Mucosa of gallbladder (tissue), 1 donor: ENCODE data around the gene CHST8. TPM values are rescaled to one million over a fixed set of nuclear protein-coding genes. Genes with fewer than 3 reads are reported as not detected.

ENCODE experiments used
- DNase-seq: peaks from one replicate; pipeline ENCODE4 v3.0.0-alpha.2; 2020; ENCODE audit warnings: low spot score
- total RNA-seq: library from RNA; stranded (reverse); gene quantifications from one replicate; pipeline ENCODE4 v1.2.1, GENCODE V29; 2021
- donor health status: DM: no; HTN: no; CAD: no.

The CHST8 gene
- total RNA-seq, 1 donor from 2014 or later = 9.9 TPM

GRCh38 chr19:33714149-33714548 lies 92.4 kb downstream of the CHST8 start:
- DNase-seq = no peak

DNA sequence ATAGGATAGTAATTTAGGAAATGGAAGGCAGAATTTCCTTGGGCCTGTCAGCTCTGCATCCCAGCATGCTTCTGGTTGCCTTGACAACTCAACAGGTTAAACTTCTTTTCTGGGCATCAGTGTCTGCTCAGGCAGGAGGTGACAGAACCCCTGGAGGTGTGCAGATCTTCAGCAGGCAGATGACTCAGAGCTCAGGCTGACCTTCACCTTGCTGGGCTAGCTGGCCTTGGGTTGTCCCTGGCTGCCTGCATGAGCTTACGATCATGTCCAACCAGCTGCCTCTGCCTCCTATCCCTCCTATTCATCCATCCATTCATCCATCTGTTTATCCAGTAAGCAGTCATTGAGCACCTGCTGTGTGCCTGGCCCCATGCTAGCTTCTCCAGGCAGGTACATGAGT lies 93.7 kb downstream of the CHST8 start:
- DNase-seq = no peak

DNA sequence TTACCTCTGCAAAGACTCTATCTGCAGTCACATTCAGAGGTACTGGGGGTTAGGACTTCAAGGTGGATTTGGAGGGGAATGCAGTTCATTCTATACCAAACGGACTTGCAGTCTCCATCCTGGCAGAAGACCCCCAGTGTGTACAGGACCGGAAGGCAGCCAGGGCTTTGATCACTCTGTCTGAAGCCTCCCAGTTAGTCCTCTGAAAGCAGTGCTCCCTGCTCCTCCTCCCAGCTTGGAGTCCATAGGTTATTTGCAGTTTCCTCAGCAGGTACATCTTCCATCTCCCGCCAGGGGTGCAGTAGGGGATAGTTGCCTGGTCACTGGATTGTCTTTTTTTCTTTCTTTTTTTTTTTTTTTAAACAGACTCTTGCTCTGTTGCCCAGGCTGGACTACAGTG lies 96.1 kb downstream of the CHST8 start:
- DNase-seq = no peak

DNA sequence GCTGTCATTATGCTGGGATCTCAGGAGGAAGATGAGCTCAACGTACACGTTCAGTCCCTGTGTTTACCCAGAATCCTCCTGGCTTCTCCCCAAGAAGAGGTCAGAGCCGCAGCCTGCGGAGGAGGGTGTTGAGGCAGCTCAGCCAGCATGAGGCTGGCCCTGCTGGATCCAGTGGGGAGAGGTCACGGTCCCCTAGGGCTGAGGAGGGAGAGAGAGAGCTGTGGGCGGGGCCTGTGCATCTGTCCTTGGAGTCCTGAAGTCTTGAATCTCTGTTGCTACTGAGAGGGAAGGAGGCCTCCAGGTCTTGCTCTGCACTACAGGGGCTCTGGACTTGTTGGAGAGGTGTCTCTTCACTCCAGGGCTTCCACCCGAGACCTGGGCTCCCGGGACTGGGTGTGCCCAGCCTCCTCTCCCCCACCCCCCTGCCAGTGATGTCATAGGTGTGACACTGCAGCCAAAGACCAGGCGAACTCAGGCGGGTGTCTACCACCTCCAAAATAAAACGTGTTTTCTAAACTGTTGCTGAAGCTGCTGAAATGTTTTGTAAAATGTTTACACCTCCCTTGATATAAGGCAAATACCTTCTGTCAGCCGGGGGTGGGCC lies 97.0 kb downstream of the CHST8 start:
- no peak for DNase-seq

DNA sequence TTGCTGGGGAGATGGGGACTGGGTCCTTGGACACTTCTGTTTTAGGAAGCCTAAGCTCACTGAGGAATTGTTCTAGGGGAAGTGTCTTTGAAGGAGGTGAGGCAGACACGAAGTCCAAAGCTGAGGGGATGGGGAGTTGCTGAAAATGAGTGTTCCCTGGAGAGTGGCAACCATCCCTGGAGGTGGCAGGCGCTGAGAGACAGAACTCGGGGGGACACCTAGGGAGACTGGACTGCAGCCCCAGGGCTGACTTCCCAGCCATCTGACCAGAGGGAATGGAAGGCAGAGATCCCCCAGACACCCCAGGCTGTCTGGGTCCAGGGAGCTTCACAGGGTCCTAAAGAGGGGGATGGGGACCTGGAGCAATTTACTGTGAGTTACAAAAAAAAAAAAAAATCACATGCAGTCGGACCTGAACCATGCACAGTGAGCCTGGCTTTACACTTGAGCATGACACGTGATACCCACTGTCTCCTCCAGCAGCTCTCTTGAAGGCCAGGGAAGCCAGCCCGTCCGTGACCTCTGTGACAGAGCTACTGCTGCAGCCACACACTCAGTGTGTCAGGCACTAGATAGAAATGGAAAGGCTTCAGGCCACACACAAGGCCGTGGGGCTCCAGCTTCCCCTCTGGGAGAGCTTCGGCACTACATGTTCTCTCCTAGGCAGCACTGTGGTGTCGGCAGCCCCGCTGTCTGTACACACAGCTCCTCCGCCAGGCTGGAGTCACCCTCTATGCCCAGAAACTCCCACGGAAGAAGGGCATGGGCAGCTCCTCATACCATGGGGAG lies 97.8 kb downstream of the CHST8 start:
- DNase-seq = no peak

DNA sequence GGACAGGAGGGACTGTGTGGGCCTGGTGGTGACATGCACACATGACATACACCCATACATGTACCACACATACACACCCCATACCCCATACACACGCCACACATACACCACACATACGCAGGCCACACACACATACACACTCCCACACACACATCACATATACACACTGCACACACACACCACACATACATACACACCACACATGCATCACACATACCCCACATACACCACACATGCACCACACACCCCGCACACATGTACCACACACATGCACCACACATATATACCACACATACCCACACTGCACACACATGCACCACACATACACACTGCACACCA lies 98.4 kb downstream of the CHST8 start:
- no peak for DNase-seq

DNA sequence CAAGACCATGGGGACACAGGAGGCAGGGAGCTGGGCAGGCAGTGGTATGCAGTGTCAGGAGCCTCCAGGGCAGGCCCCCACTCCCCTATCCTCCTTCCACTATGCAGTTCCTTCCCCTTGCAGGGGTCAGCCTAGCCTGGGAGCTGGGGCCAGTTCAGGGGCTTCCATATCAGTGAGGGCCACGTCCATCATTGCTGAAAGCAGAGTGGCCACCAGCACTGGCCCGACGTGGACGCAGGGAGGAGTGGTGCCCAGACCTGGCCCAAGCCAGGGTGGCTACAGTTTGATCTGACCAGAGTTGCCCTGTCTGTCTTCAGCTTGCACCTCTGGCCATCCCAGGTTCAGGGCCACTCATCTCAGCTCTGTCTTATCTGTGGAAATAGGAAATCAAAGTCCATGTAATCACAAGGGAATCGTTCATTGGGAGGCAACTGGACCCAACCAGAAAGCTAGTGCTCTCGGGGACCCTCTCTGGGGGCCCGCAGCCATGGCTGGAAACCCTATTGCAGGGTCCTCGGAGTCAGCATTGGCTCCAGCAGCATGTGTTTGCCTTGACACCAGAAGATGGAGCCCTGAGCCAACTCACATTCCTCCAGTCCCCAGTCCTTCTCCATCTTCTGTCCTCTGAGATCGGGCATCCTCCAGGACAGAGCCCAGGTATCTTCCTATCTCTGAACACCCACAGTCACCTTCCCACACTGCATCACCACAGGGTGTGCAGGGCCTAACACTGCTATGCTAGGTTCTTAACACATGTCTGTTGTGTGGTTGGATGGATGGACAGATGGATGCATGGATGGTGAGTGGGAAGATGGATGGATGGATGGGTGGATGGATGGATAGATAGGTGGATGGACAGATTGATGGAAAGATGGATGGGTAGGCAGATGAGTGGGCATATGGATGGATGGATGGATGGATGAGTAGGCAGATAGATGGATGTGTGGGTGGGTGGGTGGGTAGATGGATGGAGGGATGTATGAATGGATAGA lies 99.2 kb downstream of the CHST8 start:
- no peak for DNase-seq

DNA sequence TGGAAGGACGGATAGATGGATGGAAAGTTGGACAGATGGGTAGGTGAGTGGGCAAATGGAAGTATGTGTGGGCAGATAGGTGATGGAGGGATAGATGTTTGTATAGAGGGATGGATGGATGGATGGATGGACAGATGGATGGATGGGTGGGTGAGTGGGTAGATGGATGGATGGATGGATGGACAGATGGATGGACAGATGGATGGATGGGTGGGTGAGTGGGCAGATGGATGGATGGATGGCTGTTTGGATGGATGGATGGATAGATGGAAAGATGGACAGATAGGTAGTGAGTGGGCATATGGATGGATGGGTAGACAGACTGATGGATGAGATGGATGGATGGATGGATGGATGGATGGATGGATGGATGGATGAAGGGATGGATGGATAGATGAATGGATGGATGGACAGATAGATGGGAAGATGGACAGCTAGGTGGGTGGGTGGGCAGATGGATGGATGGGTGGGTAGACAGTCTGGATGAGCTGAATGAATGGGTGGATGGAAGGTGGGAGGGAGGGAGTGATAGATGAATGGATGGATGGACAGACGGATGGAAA lies 100.1 kb downstream of the CHST8 start:
- no peak for DNase-seq

DNA sequence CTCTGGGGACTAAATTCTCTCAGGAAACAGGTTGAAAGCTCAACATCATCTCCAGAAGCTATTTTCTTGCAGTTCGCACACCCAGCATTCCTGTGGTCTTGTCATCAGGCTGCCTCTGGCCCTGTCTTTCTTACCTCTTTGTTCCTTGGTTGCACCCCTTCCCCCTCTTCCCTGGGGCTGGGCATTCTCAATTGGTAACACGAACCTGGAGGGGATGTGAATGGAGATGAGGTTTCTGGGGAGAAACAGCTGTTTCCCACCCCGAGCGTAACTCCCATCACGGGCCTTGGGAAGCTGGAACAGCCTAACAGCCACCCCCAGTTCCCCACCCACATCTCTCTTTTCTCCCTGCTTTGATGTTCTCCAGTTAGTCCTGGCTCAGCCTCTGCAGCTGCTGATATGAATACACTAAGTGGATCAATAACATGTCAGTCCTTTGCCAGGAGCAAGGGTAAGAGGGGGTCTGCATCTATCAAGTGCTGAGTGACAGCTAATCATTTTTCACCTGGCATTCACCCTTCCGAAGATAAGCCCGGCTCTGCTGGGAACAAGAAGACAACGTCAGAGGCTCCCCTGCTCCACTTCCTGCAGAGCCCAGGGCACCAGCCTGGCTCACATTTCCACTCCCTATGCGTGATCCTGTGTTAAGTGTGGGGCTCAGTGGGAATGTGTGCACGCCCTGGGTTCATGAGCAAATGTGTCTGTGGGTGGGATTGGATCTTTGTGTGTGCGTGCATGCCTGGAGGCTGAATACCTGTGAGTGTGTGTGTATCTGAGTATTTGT lies 100.9 kb downstream of the CHST8 start:
- DNase-seq = peak; percentile 30

DNA sequence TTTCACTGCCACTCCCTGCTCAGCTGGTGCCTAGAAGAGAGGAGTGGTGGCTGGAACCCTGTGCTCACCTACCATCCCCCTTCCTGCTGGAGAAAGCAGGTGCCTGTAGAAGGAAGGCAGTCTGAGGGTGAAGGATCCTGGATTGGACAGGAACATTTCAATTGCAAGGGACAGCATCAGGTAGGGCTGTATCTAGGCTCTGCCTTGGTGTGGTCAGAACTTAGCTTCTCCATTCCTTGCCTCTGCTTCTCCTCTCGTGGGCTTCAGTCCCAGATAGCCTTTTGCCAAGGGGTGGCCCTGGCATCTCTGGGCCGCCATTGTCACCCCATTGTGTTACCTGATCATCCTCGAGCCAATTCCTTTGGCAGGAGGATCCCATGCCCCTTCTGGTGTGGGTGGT lies 101.8 kb downstream of the CHST8 start:
- DNase-seq = no peak

DNA sequence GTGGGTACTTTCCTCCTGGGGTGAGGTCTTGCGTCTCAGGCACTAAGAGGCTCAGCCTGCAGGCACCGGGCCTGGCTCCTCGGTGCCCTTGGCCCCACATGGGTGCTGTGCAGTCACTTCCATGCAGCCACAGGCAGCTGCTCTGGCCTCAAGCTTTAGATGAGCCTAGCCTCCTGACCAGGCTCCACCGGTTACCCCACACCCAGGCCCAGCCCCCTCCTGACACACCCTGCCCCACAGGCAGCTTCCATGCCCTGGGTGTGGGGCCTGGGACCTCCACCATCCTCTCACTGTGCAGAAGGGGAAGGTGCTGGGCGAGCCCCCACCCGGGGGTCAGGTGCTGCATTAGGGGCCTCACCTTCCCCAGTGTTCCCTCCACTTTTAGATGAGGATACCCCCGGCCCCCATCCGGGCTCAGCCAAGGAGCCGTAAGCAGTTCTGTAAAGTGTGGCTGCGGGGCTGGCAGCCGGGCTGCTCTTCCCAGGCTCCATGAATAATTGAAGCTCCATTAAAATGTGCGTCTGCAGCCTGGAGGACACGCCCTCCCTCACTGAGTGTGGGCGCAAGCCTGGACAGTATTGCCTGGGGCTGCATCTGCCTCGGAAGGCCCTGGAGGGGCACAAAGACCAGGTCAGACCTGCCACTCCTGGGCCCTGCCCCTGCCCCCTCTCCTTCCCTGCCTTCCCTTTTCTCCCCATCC lies 102.4 kb downstream of the CHST8 start:
- DNase-seq = no peak

DNA sequence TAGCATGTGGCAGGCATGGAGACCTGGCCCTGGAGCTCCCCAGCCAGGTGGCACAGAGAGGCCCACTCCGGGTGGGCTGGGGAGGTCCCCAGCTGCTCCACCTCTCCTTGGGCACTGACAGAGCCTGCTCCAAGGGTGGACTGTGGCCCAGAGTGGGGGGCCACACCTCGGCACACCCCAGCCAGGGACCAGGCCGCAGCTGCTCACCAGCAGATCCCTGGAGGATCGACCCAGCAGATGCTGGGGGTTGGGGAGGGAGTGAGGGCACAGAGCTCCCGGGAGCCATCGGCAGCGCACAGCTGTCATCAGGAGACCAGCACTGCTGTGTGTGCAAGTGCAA lies 102.9 kb downstream of the CHST8 start:
- no peak for DNase-seq

DNA sequence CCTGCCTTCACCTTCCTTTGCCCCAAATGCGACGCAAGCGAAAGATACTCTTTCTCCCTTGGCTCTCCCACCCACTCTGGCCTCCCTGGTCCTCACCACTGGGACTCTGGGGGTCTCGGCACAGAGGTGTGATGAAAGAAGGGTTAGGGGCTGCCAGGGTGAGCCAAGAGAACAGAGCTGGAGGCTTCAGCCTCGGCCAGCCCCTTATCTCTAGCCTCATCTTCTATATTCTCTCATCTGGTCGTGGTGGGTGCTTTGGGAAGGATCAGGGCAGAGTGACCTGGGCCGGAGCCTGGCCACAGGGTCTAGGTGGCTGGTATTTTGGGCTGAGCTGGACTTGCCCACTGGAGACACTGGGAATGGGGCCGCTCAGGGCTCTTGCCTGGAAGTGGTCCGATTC lies 103.8 kb downstream of the CHST8 start:
- no peak for DNase-seq

DNA sequence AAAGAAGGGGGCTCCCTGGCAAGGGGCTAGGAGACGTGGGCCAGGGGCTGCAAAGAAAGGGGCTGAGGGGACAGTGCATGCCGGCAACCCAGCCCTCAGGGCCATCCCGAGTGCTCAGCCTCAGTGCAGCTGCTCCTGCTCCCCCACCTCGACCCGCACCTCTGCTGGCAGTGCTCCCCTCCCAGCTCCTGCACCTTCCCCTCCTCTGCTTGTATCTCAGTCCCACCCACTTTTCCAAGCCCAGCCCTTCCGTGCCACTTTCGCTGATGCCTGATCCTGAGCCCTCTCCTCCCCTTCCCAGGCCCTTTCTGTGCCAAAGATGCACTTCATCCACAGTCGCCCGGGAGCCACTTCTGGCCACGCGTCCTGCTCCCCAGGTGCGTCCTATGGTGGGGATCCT lies 105.0 kb downstream of the CHST8 start:
- DNase-seq = no peak

GRCh38 chr19:33727331-33727998 lies 105.7 kb downstream of the CHST8 start:
- peak; percentile 31 for DNase-seq

GRCh38 chr19:33728141-33728540 lies 106.4 kb downstream of the CHST8 start:
- no peak for DNase-seq

GRCh38 chr19:33730858-33731607 lies 109.3 kb downstream of the CHST8 start:
- DNase-seq = no peak

DNA sequence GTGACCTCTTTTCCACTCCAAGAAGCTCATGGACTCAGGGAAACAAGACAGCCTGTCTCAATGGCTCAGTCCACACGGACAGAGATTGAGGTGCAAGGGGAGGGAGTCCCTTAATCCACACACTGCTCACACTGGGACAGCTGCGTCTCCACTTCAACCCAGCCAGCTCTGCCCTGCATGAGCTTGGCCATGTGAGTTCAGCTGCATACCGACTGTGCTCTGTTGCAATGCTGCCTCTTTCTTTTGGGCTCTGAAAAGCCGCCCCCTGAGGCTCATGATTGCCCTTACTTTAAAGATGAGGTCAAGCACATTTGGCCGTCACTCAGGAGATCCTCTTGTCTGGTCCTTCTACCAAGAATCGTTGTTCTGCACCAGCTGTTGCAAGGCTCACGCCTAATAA lies 110.1 kb downstream of the CHST8 start:
- DNase-seq = no peak

DNA sequence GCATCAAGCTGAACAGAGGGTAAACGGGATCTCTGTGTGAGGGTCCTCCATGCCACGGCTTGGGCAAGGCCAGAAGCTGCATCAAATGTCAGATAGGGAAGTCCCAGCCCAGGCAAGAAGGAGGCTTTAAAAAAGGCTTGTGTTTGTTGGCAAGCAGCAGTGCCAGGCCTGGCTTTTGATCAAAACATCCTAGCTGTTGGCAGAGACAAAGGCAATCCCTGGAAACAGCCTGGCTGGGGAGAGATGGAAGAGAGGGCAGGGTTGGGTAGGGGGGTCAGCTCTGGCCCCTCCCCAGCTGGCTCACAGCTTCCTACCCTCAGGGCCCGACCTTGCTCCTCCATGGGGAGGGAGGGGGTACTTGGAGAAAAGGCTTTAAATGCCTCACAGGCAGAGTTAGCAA lies 113.2 kb downstream of the CHST8 start:
- DNase-seq = peak; percentile 15

GRCh38 chr19:33736158-33736557 lies 114.4 kb downstream of the CHST8 start:
- no peak for DNase-seq
